Measurements from ENCODE around the gene TCL1A.
"Not testable (repeated sequence)": the region's sequence is repeated elsewhere in the genome, so short reads cannot be mapped to it uniquely, and the experiment has no call there.

Gene TCL1A

DNA sequence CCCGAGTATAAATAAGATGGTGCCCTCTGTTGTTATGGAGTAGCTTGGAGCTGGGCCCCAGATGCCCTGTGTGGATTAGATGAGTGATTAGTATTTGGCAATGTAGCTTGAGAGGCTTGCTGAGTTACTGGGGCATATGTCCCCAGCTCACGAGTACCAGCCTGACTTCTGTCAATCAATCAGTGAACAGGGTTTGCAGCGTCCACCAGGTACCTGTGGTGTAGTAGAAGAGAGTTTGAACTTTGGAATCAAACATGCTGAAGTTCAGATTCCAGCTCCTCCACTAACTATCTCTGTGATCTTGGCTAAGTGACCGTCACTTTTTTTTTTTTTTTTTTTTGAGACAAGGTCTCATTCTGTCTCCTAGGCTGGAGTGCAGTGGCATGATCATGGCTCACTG lies 39.3 kb downstream of the TCL1A start:
- DNase-seq = no peak

- no peak for DNase-seq
Measured at GRCh38 chr14:95668235-95668772, 45.6 kb downstream of the TCL1A start.

- no peak for DNase-seq
Measured at GRCh38 chr14:95667249-95667693, 46.7 kb downstream of the TCL1A start.

DNA sequence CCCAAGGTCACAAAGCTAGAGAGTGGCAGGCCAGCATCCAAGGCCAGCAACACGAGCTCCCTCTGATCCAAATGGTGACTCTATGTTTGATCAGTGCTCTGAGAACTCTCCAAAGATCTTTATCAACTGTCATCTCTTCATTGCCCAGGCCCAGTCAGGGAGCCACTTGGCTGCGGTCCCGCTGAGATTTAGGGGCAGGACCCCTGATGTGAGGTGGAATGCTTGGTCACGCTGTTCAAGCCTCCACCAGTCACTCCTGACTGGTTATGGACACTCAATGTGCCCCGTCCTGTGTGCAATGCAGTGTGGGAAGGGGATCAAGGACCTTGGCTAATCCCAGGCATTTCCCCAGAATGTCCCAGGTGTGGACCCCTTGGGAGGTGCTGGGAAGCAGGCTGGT lies 47.5 kb downstream of the TCL1A start:
- no peak for DNase-seq

DNA sequence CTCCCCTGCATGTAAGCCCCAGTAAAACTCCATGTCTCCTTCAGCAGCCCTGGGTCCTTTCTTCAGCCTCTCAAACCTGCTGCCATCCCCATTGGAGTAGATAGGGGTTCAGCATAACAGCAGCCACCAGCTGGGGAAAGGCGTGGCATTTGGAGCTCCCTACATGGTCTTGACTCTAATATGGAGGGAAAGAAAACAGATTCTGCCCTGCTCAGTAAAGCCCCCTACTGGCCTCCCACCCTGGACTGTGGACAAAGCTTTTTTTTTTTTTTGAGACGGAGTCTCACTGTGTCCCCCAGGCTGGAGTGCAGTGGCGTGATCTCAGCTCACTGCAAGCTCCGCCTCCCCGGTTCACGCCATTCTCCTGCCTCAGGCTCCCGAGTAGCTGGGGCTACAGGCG lies 48.4 kb downstream of the TCL1A start:
- DNase-seq = not testable (repeated sequence)

DNA sequence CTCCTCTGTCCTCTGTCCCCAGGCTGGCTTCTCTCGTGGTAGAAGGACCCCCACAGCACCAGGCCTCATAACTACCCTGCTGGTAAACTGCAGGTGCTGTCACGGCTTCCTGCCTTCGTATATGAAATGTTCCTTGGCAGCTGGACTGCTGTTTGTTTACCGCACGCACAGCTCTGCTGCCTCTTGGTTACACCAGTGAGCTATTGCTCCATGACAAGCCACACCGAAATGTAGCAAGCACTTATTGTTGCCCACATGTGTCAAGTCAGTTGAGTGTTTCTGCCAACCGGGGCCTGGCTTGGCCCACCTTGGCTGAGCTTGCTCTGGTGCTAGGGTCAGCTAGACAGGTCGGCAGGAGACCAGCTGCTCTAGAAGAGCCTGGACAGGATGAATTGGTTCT lies 49.4 kb downstream of the TCL1A start:
- DNase-seq = no peak

DNA sequence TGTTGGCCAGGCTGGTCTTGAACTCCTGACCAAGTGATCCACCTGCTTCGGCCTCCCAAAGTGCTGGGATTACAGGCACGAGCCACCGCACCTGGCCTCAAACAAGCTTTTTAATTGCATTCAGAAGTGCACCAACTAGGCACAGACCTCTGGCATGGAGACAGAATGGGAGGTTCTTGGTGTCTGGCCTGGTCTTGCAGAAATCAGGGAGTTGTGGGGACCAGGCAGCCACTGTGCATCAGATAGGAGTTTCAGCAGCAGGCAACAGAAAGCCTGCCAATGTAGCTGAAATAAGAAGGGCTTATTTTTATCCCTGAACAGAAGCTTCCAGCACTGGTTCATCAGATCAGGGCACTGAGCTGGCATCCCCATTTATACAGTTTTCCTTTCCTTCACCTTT lies 49.9 kb downstream of the TCL1A start:
- DNase-seq = peak in 2 of 14 donors; percentile 3 to 51

DNA sequence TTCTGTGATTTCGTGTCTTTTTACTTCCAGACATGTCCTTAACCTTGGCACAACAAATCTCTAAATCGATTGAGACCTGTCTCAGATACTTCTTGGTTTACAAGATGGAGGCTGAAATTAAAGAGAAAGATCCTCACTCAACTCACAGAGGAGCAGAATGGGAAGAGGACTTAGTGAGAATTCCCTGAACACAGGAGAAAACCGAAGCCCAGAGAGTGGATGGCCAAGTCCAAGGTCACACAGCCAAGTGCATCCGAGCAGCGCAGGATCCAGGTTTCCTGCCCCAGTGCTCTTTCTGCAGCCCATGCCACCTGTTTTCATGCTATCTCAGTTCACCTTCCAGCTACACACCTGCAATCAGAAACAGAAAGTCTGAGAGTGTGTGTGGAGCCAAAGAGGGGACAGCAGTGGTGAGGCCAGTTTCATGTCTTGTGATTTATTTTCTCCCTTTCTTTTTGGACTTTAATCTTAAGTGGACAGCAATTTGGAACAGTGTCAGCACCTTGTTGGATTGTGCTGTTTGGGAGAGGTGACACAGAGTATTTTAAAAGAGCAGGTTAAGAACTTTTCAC lies 50.6 kb downstream of the TCL1A start:
- no peak for DNase-seq

- DNase-seq = no peak
Measured at GRCh38 chr14:95662376-95663186, 51.3 kb downstream of the TCL1A start.

GRCh38 chr14:95660651-95661515 lies 53.0 kb downstream of the TCL1A start:
- DNase-seq = no peak

GRCh38 chr14:95659990-95660385 lies 53.9 kb downstream of the TCL1A start:
- peak in 1 of 14 donors; percentile 13 for DNase-seq
